GDM1 (cell line): Measurements from ENCODE around the gene DISC1.

Experiments
- DNase-seq: peaks from one replicate; lab custom pipeline; 2025; lab: John Stamatoyannopoulos, UW

Gene DISC1

DNA sequence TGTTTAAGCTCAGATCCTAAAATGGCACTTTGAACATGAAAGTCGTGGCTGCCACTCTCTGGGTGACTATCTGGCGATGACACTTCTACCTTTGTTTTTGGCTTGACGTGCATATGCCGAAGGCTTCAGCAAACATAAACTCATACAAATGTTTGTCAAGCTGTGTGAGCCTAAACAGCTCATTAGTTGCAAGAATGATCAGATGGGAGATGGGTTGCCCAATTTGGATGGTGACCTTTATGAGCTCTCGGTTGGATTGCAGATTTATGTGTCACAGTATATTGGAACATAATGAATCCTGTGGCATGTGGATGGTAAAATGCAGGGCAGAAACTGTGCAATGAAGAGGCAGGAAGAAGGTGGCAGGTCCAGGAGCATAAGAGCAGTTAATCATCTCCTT is 229.3 kb downstream of the DISC1 start:
- DNase-seq, result no peak

DNA sequence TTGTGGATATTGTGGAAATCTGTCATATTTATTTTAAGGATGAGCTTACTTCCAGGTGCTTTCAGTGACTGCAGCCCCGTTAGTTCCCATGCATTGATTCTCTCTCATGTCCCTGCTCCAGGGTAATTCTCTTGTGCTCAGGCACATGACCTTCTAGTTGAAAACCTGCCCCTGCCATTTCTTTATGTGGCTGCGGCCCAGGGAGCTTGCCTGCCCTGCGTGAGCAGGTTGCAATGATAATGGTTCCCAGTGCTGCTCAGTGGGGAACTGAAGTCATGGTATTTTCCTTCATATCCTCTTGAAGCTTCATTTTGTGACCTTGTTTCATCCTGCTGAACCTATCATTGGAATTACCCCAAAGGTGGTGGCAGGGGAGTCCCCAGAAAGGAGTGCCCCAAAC is 229.8 kb downstream of the DISC1 start:
- DNase-seq, result no peak

- DNase-seq, result no peak
Measured at GRCh38 chr1:231856894-231857293, 230.3 kb downstream of the DISC1 start.

DNA sequence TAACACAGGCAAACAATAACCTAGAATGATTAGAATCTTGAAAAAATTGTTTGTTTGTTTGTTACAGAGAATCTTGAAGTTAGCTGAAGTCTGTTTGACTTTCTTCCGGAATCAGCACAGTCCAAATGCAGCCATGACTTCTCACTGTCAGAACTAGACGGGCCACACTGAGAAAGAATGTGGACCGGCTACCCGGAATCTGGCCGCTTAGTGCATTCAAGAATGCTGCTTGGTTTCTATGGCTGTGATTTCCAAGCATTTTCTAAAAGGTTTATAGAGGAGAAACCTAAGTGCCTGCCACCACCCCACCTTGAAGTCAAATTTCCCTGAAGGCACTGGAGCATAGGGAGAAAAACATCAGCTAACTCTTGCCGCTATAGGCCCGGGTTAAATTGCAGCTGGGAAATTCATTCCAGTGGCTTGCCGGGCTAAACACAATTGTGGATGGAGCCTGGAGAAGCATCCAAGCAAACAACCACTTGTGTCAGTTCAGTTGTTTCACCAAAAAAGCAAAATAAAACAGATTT is 231.1 kb downstream of the DISC1 start:
- DNase-seq, result no peak

GRCh38 chr1:231860221-231861088 is 233.9 kb downstream of the DISC1 start:
- no peak for DNase-seq

- no peak for DNase-seq
Measured at GRCh38 chr1:231861541-231862481, 235.2 kb downstream of the DISC1 start.

- DNase-seq, result no peak
Measured at GRCh38 chr1:231862611-231863010, 236.0 kb downstream of the DISC1 start.

DNA sequence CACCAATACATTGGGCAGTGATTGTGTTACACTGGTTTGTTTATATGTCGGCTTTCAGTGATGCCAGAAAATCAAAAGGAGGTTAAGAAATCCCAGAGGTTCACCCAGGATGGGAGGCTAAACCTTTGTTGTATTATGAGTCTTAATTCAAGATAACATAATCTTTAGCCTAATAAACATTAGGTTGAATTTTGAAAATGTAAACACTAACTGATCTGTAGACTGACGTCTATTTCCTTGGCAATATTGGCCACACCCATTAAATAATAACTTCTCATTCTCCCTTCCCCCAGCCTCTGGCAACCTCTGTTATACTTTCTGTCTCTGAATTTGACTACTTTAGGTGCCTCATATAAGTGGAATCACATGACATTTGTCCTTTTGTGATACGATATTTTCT is 238.7 kb downstream of the DISC1 start:
- DNase-seq, result no peak

- DNase-seq, result peak; percentile 31
Measured at GRCh38 chr1:231866392-231867331, 240.1 kb downstream of the DISC1 start.

GRCh38 chr1:231867607-231868006 is 241.0 kb downstream of the DISC1 start:
- DNase-seq, result no peak

GRCh38 chr1:231869364-231869763 is 242.8 kb downstream of the DISC1 start:
- DNase-seq, result peak; percentile 8

DNA sequence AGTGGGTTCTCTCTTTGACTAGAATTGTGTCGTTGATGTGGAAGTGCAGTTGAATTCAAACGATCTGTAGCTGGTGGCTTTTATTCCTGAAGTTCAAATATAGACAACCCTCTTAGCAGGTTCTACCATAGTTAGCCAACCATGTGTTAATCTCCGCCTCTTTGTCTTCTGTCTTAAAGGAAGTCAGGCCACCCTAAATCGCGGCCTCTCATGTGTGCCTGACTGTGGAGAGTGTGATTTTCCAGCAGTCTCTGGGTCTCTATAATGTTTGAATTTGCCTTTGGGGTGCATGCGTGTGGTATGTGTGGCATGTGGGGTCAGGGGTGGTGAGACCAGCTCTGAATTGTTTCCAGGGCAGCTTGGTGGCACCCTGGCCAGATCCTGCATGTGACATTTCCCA is 244.9 kb downstream of the DISC1 start:
- DNase-seq, result no peak

- no peak for DNase-seq
Measured at GRCh38 chr1:231871878-231872277, 245.3 kb downstream of the DISC1 start.

DNA sequence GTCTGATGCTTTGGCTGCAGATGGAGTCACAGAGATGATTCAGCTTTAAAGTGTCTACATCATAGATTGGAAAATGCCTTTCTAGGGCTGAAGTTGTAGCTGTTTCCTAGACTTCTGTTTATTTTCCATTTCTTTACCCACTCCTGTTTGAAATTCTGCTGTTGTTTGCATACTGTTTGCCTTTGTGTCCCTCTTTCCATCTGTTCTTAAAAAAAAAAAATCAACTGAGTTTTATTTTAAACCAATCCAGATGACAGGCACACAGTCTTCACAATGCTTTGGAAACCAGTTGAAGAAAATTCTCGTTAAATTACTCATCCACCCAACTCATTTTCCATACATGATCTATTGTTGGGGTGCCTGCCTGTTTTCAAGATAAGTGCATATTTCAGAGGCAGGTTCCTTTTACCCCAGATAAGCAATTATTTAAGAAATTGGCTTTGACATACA is 245.9 kb downstream of the DISC1 start:
- no peak for DNase-seq

DNA sequence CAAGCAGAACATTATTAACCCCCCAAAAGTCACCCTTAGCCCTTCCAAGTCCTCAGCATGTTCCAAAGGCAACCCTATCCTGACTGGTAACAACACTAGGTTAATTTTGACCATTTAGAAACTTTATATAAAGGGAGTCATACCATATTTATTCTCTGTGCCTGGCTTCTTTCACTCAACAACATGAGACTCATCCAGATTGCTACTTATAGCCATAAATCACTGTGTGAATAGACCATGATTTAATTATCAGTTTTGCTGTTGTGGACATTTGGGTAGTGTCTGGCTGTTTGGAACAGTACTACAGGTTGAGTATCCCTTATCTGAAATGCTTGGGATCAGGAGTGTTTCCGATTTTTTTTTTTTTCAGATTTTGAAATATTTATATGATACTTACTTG is 252.1 kb downstream of the DISC1 start:
- DNase-seq, result no peak

GRCh38 chr1:231879296-231879695 is 252.7 kb downstream of the DISC1 start:
- no peak for DNase-seq

DNA sequence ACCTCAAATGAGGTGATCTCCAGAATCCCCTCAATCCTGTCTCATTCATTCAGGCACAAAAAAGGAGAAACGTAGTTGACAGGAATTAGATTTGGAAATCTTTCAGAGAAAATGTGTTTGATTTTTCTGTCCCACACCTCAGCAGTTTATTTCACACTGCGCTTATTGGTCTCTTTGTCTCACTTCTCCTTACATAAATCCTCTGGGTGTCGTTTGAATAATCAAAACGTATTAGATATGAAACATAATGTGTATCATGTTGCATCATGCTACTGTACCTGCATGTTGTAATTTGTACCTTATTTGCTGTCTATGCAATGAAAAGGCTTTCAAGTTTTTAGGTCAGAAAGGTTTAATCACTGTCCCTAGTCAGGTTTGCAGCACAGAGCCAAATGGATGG is 255.7 kb downstream of the DISC1 start:
- DNase-seq, result no peak

- no peak for DNase-seq
Measured at GRCh38 chr1:231882790-231883189, 256.2 kb downstream of the DISC1 start.

GRCh38 chr1:231883382-231883781 is 256.8 kb downstream of the DISC1 start:
- DNase-seq, result no peak

- DNase-seq, result no peak
Measured at GRCh38 chr1:231885209-231885854, 258.7 kb downstream of the DISC1 start.

GRCh38 chr1:231887166-231887565 is 260.6 kb downstream of the DISC1 start:
- no peak for DNase-seq
